Measurements from ENCODE around the gene MAPK12. TPM values are rescaled to one million over a fixed set of nuclear protein-coding genes. Genes with fewer than 3 reads are reported as not detected.
A peak's percentile ranks its signal among the peaks of the same experiment; 100 is the strongest.

The MAPK12 gene
- total and polyA plus RNA-seq, 2 of the 8 experiments (the other 6 are each of a cell fraction or from before 2014, with no cell fraction given): 17.3 to 20.3 TPM

GRCh38 chr22:50206599-50206998, 54.9 kb downstream of the MAPK12 start (continued):
- TF ChIP-seq TAF7 (optimal IDR thresholded peaks at IDR 0.05; ENCODE audit: borderline replicate concordance, low read depth, low read length) (no peak), USF2 (IDR thresholded peaks at IDR 0.05; ENCODE audit: low read length) (no peak), RAD21 (IDR thresholded peaks at IDR 0.05 in 1 of 2, conservative IDR thresholded peaks at IDR 0.05 in 1 of 2; ENCODE audit: low read depth in 2 of 2, low read length in 2 of 2) (peak; percentile 18 to 43; a peak in 2 of 4 replicates), KDM4A (IDR thresholded peaks at IDR 0.05; ENCODE audit: low read depth, low read length, severe bottlenecking) (no peak), RBBP5 (IDR thresholded peaks at IDR 0.05; ENCODE audit: borderline replicate concordance, low read depth, low read length) (no peak), GABPA (IDR thresholded peaks at IDR 0.05; ENCODE audit: borderline replicate concordance, insufficient read depth, low read length) (0 out of 2 replicates have a peak, but pooled peaks have one; percentile 38), SIX5 (IDR thresholded peaks at IDR 0.05; ENCODE audit: low read depth, low read length) (no peak), E2F6 (IDR thresholded peaks at IDR 0.05) (peak; percentile 35; the same call in 1 of the 2 replicates), POLR2A (IDR thresholded peaks at IDR 0.05; ENCODE audit: control extremely low read depth in 1 of 2, low read depth in 2 of 2, low read length in 2 of 2) (no peak)
- TF ChIP-seq, protein P1, sequence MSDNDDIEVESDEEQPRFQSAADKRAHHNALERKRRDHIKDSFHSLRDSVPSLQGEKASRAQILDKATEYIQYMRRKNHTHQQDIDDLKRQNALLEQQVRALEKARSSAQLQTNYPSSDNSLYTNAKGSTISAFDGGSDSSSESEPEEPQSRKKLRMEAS (IDR thresholded peaks at IDR 0.05): peak; percentile 73

Measured in H1 (cell line).